GM12873 (cell line): ENCODE results near the gene COL5A1.

Experiments
- CTCF ChIP-seq: IDR thresholded peaks from 2 replicates; pipeline ENCODE4 v1.5.1; 2012; ENCODE audit warnings: low read depth, mild to moderate bottlenecking, moderate library complexity, low read length, control low read depth; ENCODE audit not compliant: insufficient read depth; ENCODE audit errors: missing control alignments

The COL5A1 gene

GRCh38 chr9:134612309-134612708 is 29.3 kb upstream of the COL5A1 start:
- TF ChIP-seq CTCF, result no peak

- no peak for TF ChIP-seq CTCF
These were observed 28.9 kb upstream of the COL5A1 start for GRCh38 chr9:134612715-134613114.

- no peak for TF ChIP-seq CTCF
These were observed 27.3 kb upstream of the COL5A1 start for GRCh38 chr9:134614256-134614655.

GRCh38 chr9:134616341-134616740 is 25.3 kb upstream of the COL5A1 start:
- no peak for TF ChIP-seq CTCF

- TF ChIP-seq CTCF, result no peak
These were observed 24.4 kb upstream of the COL5A1 start for GRCh38 chr9:134617246-134617645.

- TF ChIP-seq CTCF, result no peak
These were observed 23.8 kb upstream of the COL5A1 start for GRCh38 chr9:134617836-134618162.

- TF ChIP-seq CTCF, result no peak
These were observed 23.3 kb upstream of the COL5A1 start for GRCh38 chr9:134618163-134618832.
